Measurements from ENCODE around the gene DCHS1. TPM values are rescaled to one million over a fixed set of nuclear protein-coding genes. Genes with fewer than 3 reads are reported as not detected.

Gene DCHS1
- total and polyA plus RNA-seq, 4 donors: 0.68 to 8.9 (median 5.8) TPM

GRCh38 chr11:6610591-6610990 lies 45.0 kb downstream of the DCHS1 start:
- DNase-seq (ENCODE audit: low spot score): no peak
- H3K9me3 ChIP-seq (ENCODE audit: control insufficient read depth in 4 of 4, low read length in 3 of 4): no peaks in the 10 kb centered on the region
- no peak overlapping the region for H3K4me3 ChIP-seq (ENCODE audit: low read depth in 1 of 3, low read length in 3 of 3)
- no peak for TF ChIP-seq MAX (IDR thresholded peaks at IDR 0.05)
- TF ChIP-seq NR2F2 (IDR thresholded peaks at IDR 0.05): no peak
- TF ChIP-seq SP1 (IDR thresholded peaks at IDR 0.05): no peak
- no peak for TF ChIP-seq HNF4G (IDR thresholded peaks at IDR 0.05)
- TF ChIP-seq FOXA2 (IDR thresholded peaks at IDR 0.05): no peak
- no peak for TF ChIP-seq RXRA (IDR thresholded peaks at IDR 0.05)
- no peak for TF ChIP-seq FOXA1 (IDR thresholded peaks at IDR 0.05)
- no peak for TF ChIP-seq CTCF (IDR thresholded peaks at IDR 0.05; ENCODE audit: low read depth, low read length, missing input control)
- TF ChIP-seq JUND (IDR thresholded peaks at IDR 0.05): no peak
- no peak for TF ChIP-seq YY1 (IDR thresholded peaks at IDR 0.05)
- no peaks in the 10 kb centered on the region for H3K27me3 ChIP-seq (ENCODE audit: control insufficient read depth in 4 of 4, insufficient read depth in 4 of 4, low read length in 3 of 4)
- H3K27ac ChIP-seq (ENCODE audit: low read depth in 1 of 2, low read length in 2 of 2): no peak overlapping the region
- H3K9ac ChIP-seq (ENCODE audit: low read depth in 1 of 2, low read length in 2 of 2): no peak overlapping the region
- 95% methylated on average over 6 of the region's 6 CpGs for WGBS
- H3K36me3 ChIP-seq (ENCODE audit: control insufficient read depth in 4 of 4, insufficient read depth in 3 of 4, low read depth in 1 of 4, low read length in 3 of 4): peaks cover 14 to 39% (median 36%) of the 10 kb centered on the region in 4 donors
- H3K4me1 ChIP-seq (ENCODE audit: control insufficient read depth in 4 of 4, insufficient read depth in 4 of 4, low read length in 3 of 4): peaks cover 2 to 36% (median 27%) of the 10 kb centered on the region in 4 donors

GRCh38 chr11:6609502-6610015 lies 46.0 kb downstream of the DCHS1 start:
- H3K9me3 ChIP-seq (ENCODE audit: control insufficient read depth in 4 of 4, low read length in 3 of 4): no peaks in the 10 kb centered on the region
- H3K9ac ChIP-seq (ENCODE audit: low read depth in 1 of 2, low read length in 2 of 2): no peak overlapping the region
- no peak overlapping the region for H3K4me3 ChIP-seq (ENCODE audit: low read depth in 1 of 3, low read length in 3 of 3)
- peaks cover 9 to 30% (median 28%) of the 10 kb centered on the region in 4 donors for H3K36me3 ChIP-seq (ENCODE audit: control insufficient read depth in 4 of 4, insufficient read depth in 3 of 4, low read depth in 1 of 4, low read length in 3 of 4)
- H3K27ac ChIP-seq (ENCODE audit: low read depth in 1 of 2, low read length in 2 of 2): no peak overlapping the region
- TF ChIP-seq EGR1 (IDR thresholded peaks at IDR 0.05; ENCODE audit: low read depth in 2 of 2) (no peak), HNF4A (conservative IDR thresholded peaks at IDR 0.05) (no peak), HNF4G (IDR thresholded peaks at IDR 0.05) (no peak), MAX (IDR thresholded peaks at IDR 0.05) (no peak), TAF1 (conservative IDR thresholded peaks at IDR 0.05) (no peak), RXRA (IDR thresholded peaks at IDR 0.05) (no peak), ATF3 (IDR thresholded peaks at IDR 0.05) (no peak), ZBTB33 (IDR thresholded peaks at IDR 0.05) (no peak), CTCF (IDR thresholded peaks at IDR 0.05; ENCODE audit: low read depth, low read length, missing input control) (no peak), YY1 (IDR thresholded peaks at IDR 0.05) (no peak), NR2F2 (IDR thresholded peaks at IDR 0.05) (no peak), RAD21 (IDR thresholded peaks at IDR 0.05) (no peak)
- no peaks in the 10 kb centered on the region for H3K27me3 ChIP-seq (ENCODE audit: control insufficient read depth in 4 of 4, insufficient read depth in 4 of 4, low read length in 3 of 4)
- H3K4me1 ChIP-seq (ENCODE audit: control insufficient read depth in 4 of 4, insufficient read depth in 4 of 4, low read length in 3 of 4): peaks cover 3 to 47% (median 34%) of the 10 kb centered on the region in 4 donors
- peak; percentile 29 for DNase-seq (ENCODE audit: low spot score)
- WGBS: 84% methylated on average over 8 of the region's 8 CpGs
